Naive thymus-derived CD4-positive, alpha-beta T cell (primary cell): ENCODE measurements around the gene EZH1. TPM values are rescaled to one million over a fixed set of nuclear protein-coding genes. Genes with fewer than 3 reads are reported as not detected.
A peak's percentile ranks its signal among the peaks of the same experiment; 100 is the strongest.

Experiments
- ATAC-seq: fragments of 150-1000 bp; cut with Tn5 transposase; 2 replicates; pipeline ENCODE4 v1.10.0; 2021; ENCODE audit warnings: mild to moderate bottlenecking, moderate library complexity
- CTCF ChIA-PET: fragments of 350-600 bp; sonication (Branson Sonifier 250); formaldehyde crosslinking; loops from one replicate; lab custom pipeline; 2021; ENCODE audit warnings: antibody characterized with exemption; lab: Charles Lee
- POLR2A ChIA-PET: fragments of 350-600 bp; sonication (Branson Sonifier 250); formaldehyde crosslinking; loops from one replicate; lab custom pipeline; 2021; ENCODE audit warnings: antibody characterized with exemption, inconsistent platforms; lab: Charles Lee
- DNase-seq, 9 donors: peaks; one replicate each; pipeline versions ENCODE4 v3.0.0 to v3.0.0-alpha.2; 2020 to 2022; ENCODE audit warnings: mixed read lengths in 1 of 9
- H3K27ac ChIP-seq: one replicate; pipeline ENCODE4 v1.7.0; 2013; ENCODE audit warnings: mild to moderate bottlenecking, low read depth, low read length, moderate library complexity
- H3K27me3 ChIP-seq, 2 donors: one replicate each; pipeline ENCODE4 v1.7.0; 2013; ENCODE audit warnings: low read length in 2 of 2, mild to moderate bottlenecking in 2 of 2, moderate library complexity in 2 of 2; ENCODE audit not compliant: control insufficient read depth in 2 of 2, insufficient read depth in 2 of 2
- H3K36me3 ChIP-seq, 3 experiments: 1 replicate in 2 of 3; 2 replicates in 1 of 3; pipeline ENCODE4 v1.7.0; 2013; ENCODE audit warnings: low read length in 3 of 3, mild to moderate bottlenecking in 3 of 3, moderate library complexity in 1 of 3; ENCODE audit not compliant: insufficient read depth in 3 of 3, control insufficient read depth in 2 of 3
- H3K4me1 ChIP-seq, 2 donors: one replicate each; pipeline ENCODE4 v1.7.0; 2013; ENCODE audit warnings: low read length in 2 of 2, mild to moderate bottlenecking in 2 of 2, moderate library complexity in 1 of 2; ENCODE audit not compliant: control insufficient read depth in 2 of 2, insufficient read depth in 2 of 2
- H3K4me3 ChIP-seq: 2 replicates; pipeline ENCODE4 v1.7.0; 2013; ENCODE audit warnings: mild to moderate bottlenecking, low read length
- H3K9me3 ChIP-seq, 3 experiments: 1 replicate in 2 of 3; 2 replicates in 1 of 3; pipeline ENCODE4 v1.7.0; 2013; ENCODE audit warnings: low read length in 3 of 3; ENCODE audit not compliant: control insufficient read depth in 2 of 3
- H3K27ac Mint-ChIP-seq, 9 donors: one replicate each; pipeline ENCODE4 v1.8.0; 2020 to 2022; ENCODE audit warnings: mixed read lengths in 9 of 9, mild to moderate bottlenecking in 8 of 9, moderate library complexity in 5 of 9, inconsistent platforms in 2 of 9
- H3K27me3 Mint-ChIP-seq, 5 donors: one replicate each; pipeline ENCODE4 v1.8.0; 2021 to 2022; ENCODE audit warnings: mixed read lengths in 5 of 5, mild to moderate bottlenecking in 1 of 5
- H3K36me3 Mint-ChIP-seq, 5 donors: one replicate each; pipeline ENCODE4 v1.8.0; 2020 to 2022; ENCODE audit warnings: mixed read lengths in 5 of 5, mild to moderate bottlenecking in 3 of 5, inconsistent platforms in 1 of 5
- H3K4me1 Mint-ChIP-seq, 7 donors: one replicate each; pipeline ENCODE4 v1.8.0; 2020 to 2022; ENCODE audit warnings: mixed read lengths in 7 of 7, mild to moderate bottlenecking in 3 of 7, inconsistent platforms in 1 of 7
- H3K4me3 Mint-ChIP-seq, 10 donors: one replicate each; pipeline ENCODE4 v1.8.0; 2020 to 2022; ENCODE audit warnings: mild to moderate bottlenecking in 10 of 10, mixed read lengths in 10 of 10, moderate library complexity in 6 of 10, inconsistent platforms in 2 of 10
- H3K9me3 Mint-ChIP-seq, 11 donors: one replicate each; pipeline ENCODE4 v1.8.0; 2020 to 2022; ENCODE audit warnings: mixed read lengths in 11 of 11, mild to moderate bottlenecking in 4 of 11, inconsistent platforms in 1 of 11, moderate library complexity in 1 of 11
- intact Hi-C, 2 donors: fragments of 100-400 bp; cut with micrococcal nuclease; formaldehyde crosslinking; loops; one replicate each; pipeline ENCODE4 v1.15.1; 2023
- polyA plus RNA-seq, 2 donors: library from polyadenylated mRNA; unstranded; fragments of 300-500 nt; fragmentation: Illumina TruSeq; gene quantifications; one replicate each; pipeline ENCODE4 v1.2.3, GENCODE V29; 2021
- total RNA-seq, 6 experiments: library from RNA in 5 of 6; stranded (reverse) in 5 of 6; gene quantifications; 1 replicate in 5 of 6; 2 replicates in 1 of 6; pipeline ENCODE4 v1.2.3 and lab custom pipeline; 2021 to 2026

Gene EZH1
- total and polyA plus RNA-seq, 7 experiments from 2014 or later = 30.2 to 212 (median 92.4) TPM

DNA sequence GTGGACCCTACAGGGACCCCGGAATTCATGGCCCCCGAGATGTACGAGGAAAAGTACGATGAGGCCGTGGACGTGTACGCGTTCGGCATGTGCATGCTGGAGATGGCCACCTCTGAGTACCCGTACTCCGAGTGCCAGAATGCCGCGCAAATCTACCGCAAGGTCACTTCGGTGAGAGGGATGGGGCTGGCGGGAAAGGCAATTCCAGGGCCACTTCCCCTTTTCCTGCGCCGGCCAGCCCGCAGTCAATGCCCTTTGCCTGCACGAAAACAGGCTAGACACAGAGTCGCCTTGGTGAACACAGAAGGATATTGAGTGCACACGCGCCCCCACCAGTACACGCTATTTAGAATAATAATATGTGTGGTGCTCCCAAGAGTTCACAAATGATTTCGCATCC, 39.6 kb upstream of the EZH1 start:
- intact Hi-C loops = no loop called here
- H3K27ac Mint-ChIP-seq = no peak overlapping the region
- H3K4me1 Mint-ChIP-seq = peaks cover 15 to 39% (median 30%) of the 10 kb centered on the region in 7 donors
- Histone ChIP-seq H3K27ac (no peak overlapping the region), H3K9me3 (no peaks in the 10 kb centered on the region), H3K27me3 (peaks cover 0 to 28% of the 10 kb centered on the region in 2 donors), H3K4me1 (peaks cover 6 to 16% of the 10 kb centered on the region in 2 donors), H3K4me3 (no peak overlapping the region), H3K36me3 (peaks cover 0 to 8% (median 0%) of the 10 kb centered on the region in 3 experiments)
- DNase-seq = no peak
- ATAC-seq = no peak
- ChIA-PET POLR2A (no interaction called here), CTCF (interaction anchor here (0.5 kb wide), 1 partner anchor 543 kb away, joined by 3 read pairs; no protein-coding TSS in a partner anchor)
- peaks cover 60 to 84% (median 75%) of the 10 kb centered on the region in 5 donors for H3K27me3 Mint-ChIP-seq
- peaks cover 0 to 5% (median 0%) of the 10 kb centered on the region in 11 donors for H3K9me3 Mint-ChIP-seq
- H3K36me3 Mint-ChIP-seq = peaks cover under 1 to 15% (median 5%) of the 10 kb centered on the region in 5 donors
- H3K4me3 Mint-ChIP-seq = peak overlapping the region in 9 of 10 donors; percentile 17 to 78 (median 53)

DNA sequence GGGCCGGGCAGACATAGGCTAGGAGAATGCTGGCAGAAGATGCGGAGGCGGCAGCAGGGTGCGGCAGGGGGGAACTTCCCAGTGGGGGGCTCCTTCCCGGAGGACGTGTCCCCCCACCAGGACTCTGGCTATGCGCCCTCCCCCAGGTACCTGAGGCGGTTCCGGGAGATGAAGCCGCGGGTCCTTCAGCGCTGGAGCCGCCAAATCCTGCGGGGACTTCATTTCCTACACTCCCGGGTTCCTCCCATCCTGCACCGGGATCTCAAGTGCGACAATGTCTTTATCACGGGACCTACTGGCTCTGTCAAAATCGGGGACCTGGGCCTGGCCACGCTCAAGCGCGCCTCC, 38.9 kb upstream of the EZH1 start:
- Mint-ChIP-seq H3K27me3 (peaks cover 60 to 83% (median 69%) of the 10 kb centered on the region in 5 donors), H3K36me3 (peaks cover 5 to 20% (median 11%) of the 10 kb centered on the region in 5 donors), H3K4me3 (peak overlapping the region in 2 of 10 donors; percentile 29 to 53), H3K9me3 (peaks cover 0 to 5% (median 0%) of the 10 kb centered on the region in 11 donors), H3K27ac (no peak overlapping the region), H3K4me1 (peaks cover 16 to 43% (median 31%) of the 10 kb centered on the region in 7 donors)
- ChIA-PET POLR2A (no interaction called here), CTCF (no interaction called here)
- no peak overlapping the region for H3K4me3 ChIP-seq
- ATAC-seq (no peak), DNase-seq (no peak)
- H3K9me3 ChIP-seq = no peaks in the 10 kb centered on the region
- H3K36me3 ChIP-seq = peaks cover 0 to 15% (median 3%) of the 10 kb centered on the region in 3 experiments
- intact Hi-C loops = no loop called here
- H3K4me1 ChIP-seq = peaks cover 6 to 16% of the 10 kb centered on the region in 2 donors
- H3K27me3 ChIP-seq = peaks cover 0 to 28% of the 10 kb centered on the region in 2 donors
- no peak overlapping the region for H3K27ac ChIP-seq

DNA sequence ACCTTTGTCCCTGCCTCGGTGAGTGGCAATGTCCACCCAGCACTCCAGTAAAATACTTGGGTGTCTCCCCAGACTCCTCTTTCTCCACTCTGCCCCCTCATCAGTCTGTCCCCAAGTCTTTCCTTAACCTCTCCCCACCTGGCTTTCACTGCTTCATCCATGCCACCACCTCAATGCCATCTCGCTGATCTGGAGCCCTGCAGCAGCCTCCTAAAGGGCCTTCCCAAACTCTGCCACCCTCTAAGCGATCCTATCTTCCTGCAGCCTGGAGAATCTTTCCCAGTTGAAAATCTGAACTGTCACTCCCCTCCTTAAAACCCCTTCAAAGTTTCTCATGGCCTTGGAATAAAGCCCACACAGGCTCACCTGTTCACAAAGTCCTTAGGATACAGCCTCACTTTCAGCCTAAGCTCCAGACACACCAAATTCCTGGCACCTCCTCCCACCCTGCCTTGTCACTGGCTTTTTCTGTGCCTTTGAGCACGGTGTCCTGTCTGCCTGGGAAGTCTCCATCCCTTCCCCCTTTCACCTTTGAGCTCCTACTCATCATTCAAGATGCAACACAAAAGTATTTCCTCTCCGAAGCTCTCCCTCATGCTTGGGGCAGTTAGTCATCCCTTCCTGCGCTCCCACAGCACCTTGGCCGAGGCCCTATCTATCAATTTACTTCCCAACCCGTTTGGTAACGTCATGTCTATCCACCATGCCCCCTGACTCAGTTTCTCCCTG, 38.4 kb upstream of the EZH1 start:
- H3K4me3 ChIP-seq = no peak overlapping the region
- intact Hi-C loops = no loop called here
- CTCF ChIA-PET = no interaction called here
- peaks cover 0 to 20% (median 3%) of the 10 kb centered on the region in 3 experiments for H3K36me3 ChIP-seq
- DNase-seq (no peak), ATAC-seq (no peak)
- H3K36me3 Mint-ChIP-seq = peaks cover 5 to 20% (median 13%) of the 10 kb centered on the region in 5 donors
- H3K4me3 Mint-ChIP-seq = peak overlapping the region in 1 of 10 donors; percentile 53
- no peak overlapping the region for H3K27ac Mint-ChIP-seq
- peaks cover 0 to 28% of the 10 kb centered on the region in 2 donors for H3K27me3 ChIP-seq
- no peak overlapping the region for H3K27ac ChIP-seq
- peaks cover 0 to 5% (median 0%) of the 10 kb centered on the region in 11 donors for H3K9me3 Mint-ChIP-seq
- H3K9me3 ChIP-seq = no peaks in the 10 kb centered on the region
- H3K27me3 Mint-ChIP-seq = peaks cover 59 to 78% (median 67%) of the 10 kb centered on the region in 5 donors
- peaks cover 6 to 16% of the 10 kb centered on the region in 2 donors for H3K4me1 ChIP-seq
- H3K4me1 Mint-ChIP-seq = peaks cover 16 to 43% (median 31%) of the 10 kb centered on the region in 7 donors
- POLR2A ChIA-PET = no interaction called here

GRCh38 chr17:42782166-42783061, 37.6 kb upstream of the EZH1 start:
- DNase-seq = no peak
- H3K27ac ChIP-seq = no peak overlapping the region
- Mint-ChIP-seq H3K27me3 (peaks cover 52 to 70% (median 59%) of the 10 kb centered on the region in 5 donors), H3K27ac (no peak overlapping the region), H3K4me3 (peak overlapping the region in 1 of 10 donors; percentile 53), H3K9me3 (peaks cover 0 to 5% (median 0%) of the 10 kb centered on the region in 11 donors), H3K4me1 (peaks cover 16 to 43% (median 31%) of the 10 kb centered on the region in 7 donors), H3K36me3 (peaks cover 10 to 25% (median 16%) of the 10 kb centered on the region in 5 donors)
- H3K36me3 ChIP-seq = peaks cover 0 to 28% (median 3%) of the 10 kb centered on the region in 3 experiments
- H3K27me3 ChIP-seq = peaks cover 0 to 28% of the 10 kb centered on the region in 2 donors
- H3K4me3 ChIP-seq = no peak overlapping the region
- ChIA-PET POLR2A (no interaction called here), CTCF (no interaction called here)
- intact Hi-C loops = no loop called here
- H3K4me1 ChIP-seq = peaks cover 6 to 16% of the 10 kb centered on the region in 2 donors
- no peaks in the 10 kb centered on the region for H3K9me3 ChIP-seq
- ATAC-seq = no peak

GRCh38 chr17:42781639-42782165, 36.9 kb upstream of the EZH1 start:
- Histone ChIP-seq H3K36me3 (peaks cover 0 to 28% (median 3%) of the 10 kb centered on the region in 3 experiments), H3K9me3 (no peaks in the 10 kb centered on the region), H3K27me3 (peaks cover 0 to 28% of the 10 kb centered on the region in 2 donors), H3K4me3 (no peak overlapping the region), H3K27ac (no peak overlapping the region), H3K4me1 (peaks cover 6 to 16% of the 10 kb centered on the region in 2 donors)
- peaks cover 16 to 43% (median 31%) of the 10 kb centered on the region in 7 donors for H3K4me1 Mint-ChIP-seq
- DNase-seq (no peak), ATAC-seq (no peak)
- peaks cover 45 to 66% (median 53%) of the 10 kb centered on the region in 5 donors for H3K27me3 Mint-ChIP-seq
- intact Hi-C loops = no loop called here
- H3K9me3 Mint-ChIP-seq = peaks cover 0 to 5% (median 0%) of the 10 kb centered on the region in 11 donors
- H3K27ac Mint-ChIP-seq = no peak overlapping the region
- ChIA-PET POLR2A (interaction anchor here (1.4 kb wide), 1 partner anchor 10 kb away, joined by 5 read pairs; no protein-coding TSS in a partner anchor), CTCF (no interaction called here)
- peak overlapping the region in 3 of 10 donors; percentile 21 to 38 (median 25) for H3K4me3 Mint-ChIP-seq
- H3K36me3 Mint-ChIP-seq = peaks cover 10 to 27% (median 16%) of the 10 kb centered on the region in 5 donors
